HUES6 (cell line): ENCODE results near the gene TIMM29.

Experiments
- H3K27ac ChIP-seq: 2 replicates; pipeline ENCODE4 v1.7.0; 2013; ENCODE audit warnings: low read depth, mild to moderate bottlenecking, low read length, inconsistent platforms
- H3K27me3 ChIP-seq: 2 replicates; pipeline ENCODE4 v1.6.1; 2013; ENCODE audit warnings: low read length; ENCODE audit not compliant: control insufficient read depth, insufficient read depth
- H3K36me3 ChIP-seq: 2 replicates; pipeline ENCODE4 v1.6.1; 2013; ENCODE audit warnings: low read length; ENCODE audit not compliant: control insufficient read depth, insufficient read depth
- H3K4me1 ChIP-seq: 2 replicates; pipeline ENCODE4 v1.6.1; 2013; ENCODE audit warnings: low read length; ENCODE audit not compliant: control insufficient read depth, insufficient read depth
- H3K4me3 ChIP-seq: 2 replicates; pipeline ENCODE4 v1.5.1; 2013; ENCODE audit warnings: low read depth, low read length
- H3K9ac ChIP-seq: one replicate; pipeline ENCODE4 v1.6.1; 2013; ENCODE audit warnings: mild to moderate bottlenecking, low read length
- H3K9me3 ChIP-seq: 2 replicates; pipeline ENCODE4 v1.6.1; 2013; ENCODE audit warnings: low read depth, low read length; ENCODE audit not compliant: control insufficient read depth, insufficient read depth

Gene TIMM29

DNA sequence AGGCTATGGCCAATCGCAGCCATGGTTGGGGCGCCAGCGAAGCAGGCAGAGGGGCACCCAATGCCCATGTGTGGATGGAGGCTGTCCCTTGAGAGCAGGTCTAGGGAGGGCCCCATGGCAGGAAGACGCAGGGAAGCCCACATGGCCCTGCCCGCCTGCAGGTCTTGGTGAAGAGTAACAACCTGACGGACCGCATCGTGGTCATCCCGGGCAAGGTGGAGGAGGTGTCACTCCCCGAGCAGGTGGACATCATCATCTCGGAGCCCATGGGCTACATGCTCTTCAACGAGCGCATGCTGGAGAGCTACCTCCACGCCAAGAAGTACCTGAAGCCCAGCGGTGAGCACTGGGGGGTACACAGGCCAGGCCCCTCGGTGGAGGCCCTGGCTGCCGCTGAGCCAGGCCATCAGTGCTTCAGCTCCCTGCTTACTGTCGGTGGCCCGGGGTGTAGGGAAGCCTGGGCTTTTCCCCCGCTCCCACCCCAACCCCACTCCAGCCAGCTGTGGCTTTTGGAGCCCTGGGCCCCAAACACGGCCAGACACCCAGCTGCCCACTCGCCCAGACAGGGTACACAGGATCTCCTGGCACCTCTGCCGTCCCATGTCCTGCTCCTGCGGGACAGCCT lies 14.8 kb upstream of the TIMM29 start:
- peaks cover 76% of the 10 kb centered on the region for H3K36me3 ChIP-seq
- H3K27me3 ChIP-seq, result no peaks in the 10 kb centered on the region
- H3K9me3 ChIP-seq, result no peaks in the 10 kb centered on the region
- H3K4me3 ChIP-seq, result no peak overlapping the region
- H3K9ac ChIP-seq, result no peak overlapping the region
- no peak overlapping the region for H3K27ac ChIP-seq
- no peaks in the 10 kb centered on the region for H3K4me1 ChIP-seq

DNA sequence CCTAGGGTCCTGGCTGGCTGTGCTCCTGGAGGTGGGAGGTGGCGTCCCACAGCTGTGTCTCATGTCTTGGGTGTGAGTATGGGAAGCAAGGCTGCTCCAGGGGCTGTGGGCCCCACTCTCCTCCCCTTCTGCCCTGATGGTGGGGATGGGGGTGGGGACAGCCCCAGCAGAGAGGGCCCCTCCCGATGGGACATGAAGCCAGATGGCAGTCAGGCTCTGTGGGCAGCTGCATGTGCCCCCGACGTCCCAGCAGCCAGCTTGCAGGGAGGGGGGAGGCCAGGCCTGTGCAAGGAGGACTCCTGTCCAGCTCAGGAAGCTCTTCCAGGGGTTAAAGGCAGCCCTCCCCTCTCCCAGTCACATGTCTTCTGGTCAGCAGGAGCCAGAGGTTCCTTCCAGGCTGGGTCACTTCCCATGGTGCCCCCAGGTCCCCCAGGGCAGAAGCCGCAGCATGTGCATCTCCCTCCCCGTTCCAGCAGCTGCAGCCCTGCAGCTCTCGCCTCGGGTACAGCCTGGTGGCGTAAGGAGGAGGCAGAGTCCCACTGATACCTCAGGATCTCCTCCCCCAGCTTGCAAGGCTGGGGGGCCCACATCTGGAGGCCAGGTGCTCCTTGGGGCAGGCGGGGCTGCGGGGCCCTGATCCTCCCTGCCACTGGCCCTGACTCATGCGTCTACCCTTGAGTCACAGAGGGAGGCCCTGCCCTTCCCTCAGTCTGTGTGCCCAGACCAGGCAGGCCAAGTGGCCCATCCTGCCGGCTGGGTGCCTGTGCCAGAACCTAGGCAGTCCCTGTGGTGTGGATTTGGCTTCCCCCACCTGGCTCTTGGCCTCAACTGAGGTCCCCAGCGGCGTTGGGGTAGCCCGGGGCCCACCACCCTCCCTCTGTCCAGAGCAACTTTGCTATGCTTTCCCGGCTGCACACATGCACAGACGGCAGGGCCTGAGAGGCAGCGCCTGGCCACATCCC lies 13.2 kb upstream of the TIMM29 start:
- no peak overlapping the region for H3K9ac ChIP-seq
- H3K4me1 ChIP-seq, result no peaks in the 10 kb centered on the region
- H3K36me3 ChIP-seq, result peaks cover 78% of the 10 kb centered on the region
- H3K9me3 ChIP-seq, result no peaks in the 10 kb centered on the region
- no peak overlapping the region for H3K27ac ChIP-seq
- no peak overlapping the region for H3K4me3 ChIP-seq
- no peaks in the 10 kb centered on the region for H3K27me3 ChIP-seq

DNA sequence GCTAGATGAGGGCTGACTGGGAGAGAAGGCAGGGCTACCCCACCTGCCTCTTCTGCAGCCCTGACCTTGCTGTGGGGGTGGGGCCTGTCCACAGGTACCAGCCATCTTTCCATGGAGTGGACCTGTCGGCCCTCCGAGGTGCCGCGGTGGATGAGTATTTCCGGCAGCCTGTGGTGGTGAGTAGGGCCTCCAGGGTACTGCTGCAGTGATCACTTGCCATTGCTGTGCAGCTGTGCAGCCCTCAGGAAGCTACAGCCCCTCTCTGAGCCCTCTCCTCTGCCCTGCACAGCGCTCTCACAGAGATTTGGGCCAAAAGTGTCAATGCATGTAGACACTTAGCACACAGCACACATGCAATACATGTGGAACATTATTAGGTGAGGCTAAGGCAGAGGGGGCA lies 12.0 kb upstream of the TIMM29 start:
- no peaks in the 10 kb centered on the region for H3K27me3 ChIP-seq
- no peak overlapping the region for H3K9ac ChIP-seq
- no peaks in the 10 kb centered on the region for H3K4me1 ChIP-seq
- H3K27ac ChIP-seq, result no peak overlapping the region
- H3K4me3 ChIP-seq, result no peak overlapping the region
- no peaks in the 10 kb centered on the region for H3K9me3 ChIP-seq
- peaks cover 85% of the 10 kb centered on the region for H3K36me3 ChIP-seq

DNA sequence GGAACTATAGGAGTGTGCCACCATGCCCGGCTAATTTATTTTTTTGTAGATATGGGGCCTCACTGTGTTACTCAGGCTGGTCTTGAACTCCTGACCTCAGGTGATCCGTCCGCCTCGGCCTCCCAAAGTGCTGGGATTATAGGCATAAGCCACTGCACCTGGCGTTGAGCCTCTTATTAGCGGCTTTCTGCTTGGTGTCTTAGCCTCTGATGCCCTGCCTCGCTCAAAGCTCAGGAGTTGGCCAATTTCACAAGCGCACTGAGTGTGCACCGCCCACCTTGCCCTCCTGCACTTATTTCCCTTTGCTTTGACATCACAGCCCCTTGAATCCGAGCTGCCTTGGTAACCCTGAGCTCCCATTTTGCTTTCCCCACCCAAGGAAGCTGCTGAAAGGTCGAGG lies 10.3 kb upstream of the TIMM29 start:
- Histone ChIP-seq H3K9me3 (no peaks in the 10 kb centered on the region), H3K27ac (no peak overlapping the region), H3K9ac (no peak overlapping the region), H3K27me3 (no peaks in the 10 kb centered on the region), H3K4me1 (no peaks in the 10 kb centered on the region), H3K36me3 (peaks cover 84% of the 10 kb centered on the region), H3K4me3 (no peak overlapping the region)

DNA sequence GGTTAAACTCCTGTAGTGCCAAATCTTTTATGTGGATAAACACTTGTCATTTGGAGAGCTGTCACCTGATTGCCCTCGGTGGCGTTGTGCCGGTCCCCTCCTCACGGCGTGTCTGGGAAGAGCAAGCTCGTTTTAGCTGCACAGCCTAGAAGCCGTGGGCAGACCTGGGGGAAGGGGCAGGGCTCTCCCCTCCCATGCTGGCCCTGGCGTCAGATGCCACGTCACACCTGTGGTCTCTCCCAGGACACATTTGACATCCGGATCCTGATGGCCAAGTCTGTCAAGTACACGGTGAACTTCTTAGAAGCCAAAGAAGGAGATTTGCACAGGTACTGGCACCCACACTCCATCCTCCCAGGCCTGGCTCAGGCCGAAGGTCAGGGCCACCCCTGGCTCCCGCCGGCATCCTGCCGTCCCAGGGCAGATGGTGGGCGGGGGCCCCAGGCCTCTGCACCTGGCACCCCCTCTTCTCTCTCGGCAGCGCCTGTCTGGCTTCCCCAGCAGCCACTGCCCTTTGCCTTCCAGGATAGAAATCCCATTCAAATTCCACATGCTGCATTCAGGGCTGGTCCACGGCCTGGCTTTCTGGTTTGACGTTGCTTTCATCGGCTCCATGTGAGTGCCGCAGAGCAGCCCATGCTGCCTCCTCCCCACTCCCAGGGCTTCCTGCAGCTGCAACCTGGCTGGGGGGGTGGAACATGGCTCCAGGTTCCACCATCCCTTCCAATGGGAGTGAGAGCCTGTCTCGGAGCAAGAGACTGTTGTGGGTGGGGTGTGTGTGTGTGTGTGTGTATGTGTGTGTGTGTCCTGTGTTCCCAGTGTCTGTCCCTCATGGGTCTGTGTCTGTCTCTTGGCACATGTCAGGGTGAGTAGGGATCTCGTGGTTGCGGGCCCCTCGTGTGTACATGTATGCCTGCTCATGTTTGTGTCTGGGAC lies 9.0 kb upstream of the TIMM29 start:
- H3K4me3 ChIP-seq, result no peak overlapping the region
- H3K27me3 ChIP-seq, result no peaks in the 10 kb centered on the region
- no peaks in the 10 kb centered on the region for H3K4me1 ChIP-seq
- no peaks in the 10 kb centered on the region for H3K9me3 ChIP-seq
- peaks cover 86% of the 10 kb centered on the region for H3K36me3 ChIP-seq
- H3K27ac ChIP-seq, result no peak overlapping the region
- no peak overlapping the region for H3K9ac ChIP-seq

DNA sequence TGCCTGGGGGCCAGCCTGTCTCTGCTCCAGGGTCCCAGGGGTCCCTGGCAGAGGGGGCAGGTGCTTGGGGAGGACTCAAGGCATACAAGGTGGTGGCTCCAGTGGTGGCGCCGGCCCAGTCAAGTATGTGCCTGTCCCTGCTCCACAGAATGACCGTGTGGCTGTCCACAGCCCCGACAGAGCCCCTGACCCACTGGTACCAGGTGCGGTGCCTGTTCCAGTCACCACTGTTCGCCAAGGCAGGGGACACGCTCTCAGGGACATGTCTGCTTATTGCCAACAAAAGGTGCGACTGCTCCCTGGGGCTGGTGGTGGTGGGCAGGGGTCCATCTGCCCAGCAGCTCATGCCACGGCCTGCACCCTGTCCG lies 8.3 kb upstream of the TIMM29 start:
- Histone ChIP-seq H3K9ac (no peak overlapping the region), H3K4me3 (no peak overlapping the region), H3K27me3 (no peaks in the 10 kb centered on the region), H3K36me3 (peaks cover 86% of the 10 kb centered on the region), H3K27ac (no peak overlapping the region), H3K9me3 (no peaks in the 10 kb centered on the region), H3K4me1 (no peaks in the 10 kb centered on the region)

DNA sequence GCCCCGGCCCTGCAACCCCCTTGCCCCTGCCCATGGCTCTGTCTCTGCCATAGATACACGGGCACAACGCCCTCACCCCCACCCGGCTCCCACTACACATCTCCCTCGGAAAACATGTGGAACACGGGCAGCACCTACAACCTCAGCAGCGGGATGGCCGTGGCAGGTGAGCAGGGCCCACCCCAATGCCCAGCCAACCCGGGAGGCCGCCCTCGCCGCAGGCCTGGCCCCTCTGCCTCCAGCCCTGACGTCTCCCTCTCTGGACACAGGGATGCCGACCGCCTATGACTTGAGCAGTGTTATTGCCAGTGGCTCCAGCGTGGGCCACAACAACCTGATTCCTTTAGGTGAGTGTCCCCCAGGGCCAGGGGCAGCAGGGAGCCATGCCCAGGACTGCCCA lies 7.8 kb upstream of the TIMM29 start:
- Histone ChIP-seq H3K36me3 (peaks cover 85% of the 10 kb centered on the region), H3K4me3 (no peak overlapping the region), H3K9me3 (no peaks in the 10 kb centered on the region), H3K9ac (peak overlapping the region; percentile 19), H3K27me3 (no peaks in the 10 kb centered on the region), H3K4me1 (no peaks in the 10 kb centered on the region), H3K27ac (no peak overlapping the region)

DNA sequence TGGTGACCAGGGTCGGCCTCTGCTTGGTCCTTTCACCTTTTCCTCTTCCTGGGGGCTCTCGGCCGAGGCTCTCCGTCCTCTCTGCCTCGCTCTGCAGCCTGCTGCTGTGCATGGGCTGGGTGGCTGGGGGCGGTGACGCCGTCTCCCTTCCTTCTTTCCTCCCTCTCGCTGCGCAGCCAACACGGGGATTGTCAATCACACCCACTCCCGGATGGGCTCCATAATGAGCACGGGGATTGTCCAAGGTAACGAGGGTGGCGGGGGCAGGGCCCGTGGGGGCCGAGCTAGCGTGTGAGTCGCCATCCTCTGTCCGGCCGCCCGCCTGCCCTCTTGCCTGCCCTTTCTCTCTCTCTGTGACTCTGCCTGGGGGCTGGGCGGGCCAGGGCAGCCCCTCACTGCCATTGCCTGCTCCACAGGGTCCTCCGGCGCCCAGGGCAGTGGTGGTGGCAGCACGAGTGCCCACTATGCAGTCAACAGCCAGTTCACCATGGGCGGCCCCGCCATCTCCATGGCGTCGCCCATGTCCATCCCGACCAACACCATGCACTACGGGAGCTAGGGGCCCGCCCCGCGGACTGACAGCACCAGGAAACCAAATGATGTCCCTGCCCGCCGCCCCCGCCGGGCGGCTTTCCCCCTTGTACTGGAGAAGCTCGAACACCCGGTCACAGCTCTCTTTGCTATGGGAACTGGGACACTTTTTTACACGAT lies 7.3 kb upstream of the TIMM29 start:
- Histone ChIP-seq H3K36me3 (peaks cover 79% of the 10 kb centered on the region), H3K27ac (no peak overlapping the region), H3K4me1 (no peaks in the 10 kb centered on the region)

DNA sequence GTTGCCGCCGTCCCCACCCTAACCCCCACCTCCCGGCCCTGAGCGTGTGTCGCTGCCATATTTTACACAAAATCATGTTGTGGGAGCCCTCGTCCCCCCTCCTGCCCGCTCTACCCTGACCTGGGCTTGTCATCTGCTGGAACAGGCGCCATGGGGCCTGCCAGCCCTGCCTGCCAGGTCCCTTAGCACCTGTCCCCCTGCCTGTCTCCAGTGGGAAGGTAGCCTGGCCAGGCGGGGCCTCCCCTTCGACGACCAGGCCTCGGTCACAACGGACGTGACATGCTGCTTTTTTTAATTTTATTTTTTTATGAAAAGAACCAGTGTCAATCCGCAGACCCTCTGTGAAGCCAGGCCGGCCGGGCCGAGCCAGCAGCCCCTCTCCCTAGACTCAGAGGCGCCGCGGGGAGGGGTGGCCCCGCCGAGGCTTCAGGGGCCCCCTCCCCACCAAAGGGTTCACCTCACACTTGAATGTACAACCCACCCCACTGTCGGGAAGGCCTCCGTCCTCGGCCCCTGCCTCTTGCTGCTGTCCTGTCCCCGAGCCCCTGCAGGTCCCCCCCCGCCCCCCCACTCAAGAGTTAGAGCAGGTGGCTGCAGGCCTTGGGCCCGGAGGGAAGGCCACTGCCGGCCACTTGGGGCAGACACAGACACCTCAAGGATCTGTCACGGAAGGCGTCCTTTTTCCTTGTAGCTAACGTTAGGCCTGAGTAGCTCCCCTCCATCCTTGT lies 6.5 kb upstream of the TIMM29 start:
- Histone ChIP-seq H3K9me3 (no peaks in the 10 kb centered on the region), H3K4me3 (no peak overlapping the region), H3K27ac (no peak overlapping the region), H3K4me1 (no peaks in the 10 kb centered on the region), H3K9ac (no peak overlapping the region), H3K27me3 (no peaks in the 10 kb centered on the region), H3K36me3 (peaks cover 74% of the 10 kb centered on the region)

More for the DNA sequence above, 7.3 kb upstream of the TIMM29 start:
- Histone ChIP-seq H3K9me3 (no peaks in the 10 kb centered on the region), H3K27me3 (no peaks in the 10 kb centered on the region), H3K4me3 (no peak overlapping the region), H3K9ac (no peak overlapping the region)

DNA sequence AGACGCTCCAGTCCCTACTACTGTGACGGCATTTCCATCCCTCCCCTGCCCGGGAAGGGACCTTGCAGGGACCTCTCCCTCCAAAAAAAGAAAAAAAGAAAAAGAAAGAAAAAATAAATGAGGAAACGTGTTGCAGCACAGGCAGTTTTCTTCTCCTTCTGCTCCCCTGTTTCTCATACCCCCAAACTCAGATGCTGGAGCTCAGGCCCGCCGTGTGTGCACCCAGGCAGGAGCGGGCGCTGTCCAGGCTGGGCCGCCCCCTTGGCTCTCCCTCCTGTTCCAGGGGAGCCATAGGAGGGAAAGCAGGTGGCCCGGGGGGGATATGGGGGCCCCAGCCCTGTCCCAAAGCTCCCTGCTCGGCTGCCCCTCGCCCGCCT lies 6.0 kb upstream of the TIMM29 start:
- no peak overlapping the region for H3K4me3 ChIP-seq
- H3K27ac ChIP-seq, result no peak overlapping the region
- H3K27me3 ChIP-seq, result no peaks in the 10 kb centered on the region
- H3K9ac ChIP-seq, result no peak overlapping the region
- H3K9me3 ChIP-seq, result no peaks in the 10 kb centered on the region
- peaks cover 74% of the 10 kb centered on the region for H3K36me3 ChIP-seq
- no peaks in the 10 kb centered on the region for H3K4me1 ChIP-seq
